Brain pericyte (primary cell): ENCODE measurements around the gene SPCS1.

Experiments used
- DNase-seq: peaks from one replicate; pipeline ENCODE4 v3.0.0-alpha.2; 2012; ENCODE audit warnings: low read depth, low spot score

SPCS1 gene

GRCh38 chr3:52730681-52731080 is 24.8 kb downstream of the SPCS1 start:
- no peak for DNase-seq

DNA sequence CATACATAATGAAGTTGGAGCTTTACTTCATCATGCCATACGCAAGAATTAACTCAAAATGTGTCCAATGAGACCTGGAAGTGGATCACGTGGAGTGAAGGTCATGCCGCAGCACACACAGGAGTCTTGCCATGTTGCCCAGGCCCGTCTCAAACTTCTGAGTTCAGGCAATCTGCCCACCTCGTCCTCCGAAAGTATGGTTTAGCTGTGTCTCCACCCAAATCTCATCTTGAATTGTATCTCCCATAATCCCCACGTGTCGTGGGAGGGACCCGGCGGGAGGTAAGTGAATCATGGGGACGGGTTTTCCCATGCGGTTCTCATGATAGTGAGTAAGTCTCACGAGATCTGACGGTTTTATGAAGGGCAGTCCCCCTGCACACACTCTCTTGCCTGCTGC is 25.7 kb downstream of the SPCS1 start:
- no peak for DNase-seq

DNA sequence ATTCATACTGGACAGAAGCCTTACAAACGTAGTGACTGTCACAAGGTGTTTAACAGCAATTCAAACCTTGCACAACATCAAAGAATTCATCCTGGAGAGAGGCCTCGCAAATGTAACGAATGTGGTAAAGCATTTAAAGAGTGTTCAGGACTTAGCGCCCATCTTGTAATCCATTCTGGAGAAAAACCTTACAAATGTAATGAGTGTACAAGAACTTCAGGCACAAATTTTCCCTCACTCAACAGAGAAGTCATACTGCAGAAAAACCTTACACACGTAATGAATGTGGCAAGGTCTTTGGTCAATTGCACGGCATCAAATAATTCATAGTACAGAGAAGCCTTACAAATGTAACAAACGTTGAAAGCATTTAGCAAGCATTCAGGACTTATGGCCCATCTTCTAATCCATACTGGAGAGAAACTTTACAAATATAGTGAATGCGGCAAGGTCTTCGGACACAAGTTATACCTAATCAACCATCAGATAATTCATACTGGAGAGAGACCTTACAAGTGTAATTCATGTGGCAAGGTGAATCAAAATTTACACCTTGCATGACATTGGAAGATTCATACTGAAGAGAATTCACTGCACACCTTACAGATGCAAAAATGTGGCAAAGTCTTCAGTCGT is 27.5 kb downstream of the SPCS1 start:
- no peak for DNase-seq

GRCh38 chr3:52739730-52740129 is 33.8 kb downstream of the SPCS1 start:
- no peak for DNase-seq

GRCh38 chr3:52742418-52743041 is 36.6 kb downstream of the SPCS1 start:
- no peak for DNase-seq

GRCh38 chr3:52743152-52743551 is 37.2 kb downstream of the SPCS1 start:
- DNase-seq = no peak

DNA sequence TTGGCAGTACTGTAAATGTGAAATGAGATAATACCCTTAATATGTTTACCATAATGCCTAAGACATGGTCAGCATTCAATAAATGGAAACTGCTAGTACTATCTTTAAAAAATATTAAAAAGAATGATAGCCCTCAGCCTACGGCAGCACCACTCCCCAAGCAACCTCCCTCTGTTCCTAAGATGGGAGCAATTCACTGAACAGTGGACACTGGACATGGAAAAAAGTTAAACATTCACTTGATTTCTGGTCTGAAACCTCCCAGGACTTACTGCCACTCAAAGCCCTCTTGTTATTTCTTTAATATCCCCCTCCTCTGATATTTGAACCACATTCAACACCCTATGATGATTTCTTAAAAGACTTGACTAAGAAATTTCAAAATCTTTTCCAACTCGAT is 37.8 kb downstream of the SPCS1 start:
- no peak for DNase-seq

GRCh38 chr3:52752045-52752660 is 46.2 kb downstream of the SPCS1 start:
- DNase-seq = no peak

- DNase-seq = no peak
Measured at GRCh38 chr3:52754373-52754772, 48.5 kb downstream of the SPCS1 start.

DNA sequence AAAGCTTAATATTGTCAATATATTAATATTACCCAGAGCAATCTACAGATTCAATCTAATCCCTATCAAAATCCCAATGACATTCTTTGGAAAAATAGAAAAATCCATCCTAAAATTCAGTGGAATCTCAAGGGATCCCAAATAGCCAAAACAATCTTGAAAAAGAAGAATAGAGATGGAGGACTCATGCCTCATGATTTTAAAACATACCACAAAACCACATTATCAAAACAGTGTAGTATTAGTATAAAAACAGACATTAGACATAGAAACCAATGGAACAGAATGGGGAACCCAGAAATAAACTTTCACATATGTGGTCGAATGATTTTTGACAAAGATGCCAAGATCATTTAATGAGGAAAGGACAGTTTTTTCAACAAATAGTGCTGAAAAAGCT is 50.2 kb downstream of the SPCS1 start:
- DNase-seq = no peak
